SU-DHL-6 (cell line): ENCODE measurements around the gene PLIN3.

Experiments
- H2AFZ ChIP-seq: fragments of 200-600 bp; sonication (generic); 2 replicates; pipeline ENCODE4 v1.6.1; 2014; ENCODE audit warnings: low read depth, mild to moderate bottlenecking, moderate library complexity, mixed read lengths, antibody characterized with exemption, low read length; ENCODE audit not compliant: severe bottlenecking
- H3F3A ChIP-seq: fragments of 200-600 bp; shearing (Covaris generic); 2 replicates; pipeline ENCODE4 v1.6.0; 2016; ENCODE audit warnings: antibody characterized with exemption, mild to moderate bottlenecking; ENCODE audit not compliant: insufficient read depth
- H3K27ac ChIP-seq: fragments of 200-600 bp; sonication (generic); 2 replicates; pipeline ENCODE4 v1.5.1; 2016; ENCODE audit warnings: low read depth, mild to moderate bottlenecking, low read length, moderate library complexity, mixed read lengths
- H3K27me3 ChIP-seq: fragments of 200-600 bp; sonication (generic), shearing (Covaris generic); 2 replicates; pipeline ENCODE4 v1.6.0; 2014; ENCODE audit warnings: mild to moderate bottlenecking, low read length
- H3K36me3 ChIP-seq: fragments of 200-600 bp; sonication (generic); 2 replicates; pipeline ENCODE4 v1.6.1; 2014; ENCODE audit warnings: mild to moderate bottlenecking, low read length, mixed read lengths
- H3K4me2 ChIP-seq: fragments of 300-600, 200-600 bp; shearing (Covaris generic), sonication (generic); 2 replicates; pipeline ENCODE4 v1.6.0; 2014; ENCODE audit warnings: low read length, low read depth, mild to moderate bottlenecking; ENCODE audit not compliant: poor library complexity, severe bottlenecking
- H3K4me3 ChIP-seq: fragments of 200-600 bp; sonication (generic); 2 replicates; pipeline ENCODE4 v1.5.1; 2014; ENCODE audit warnings: antibody characterized with exemption, low read length, mild to moderate bottlenecking, mixed read lengths; ENCODE audit not compliant: insufficient read depth, poor library complexity, severe bottlenecking
- H3K79me2 ChIP-seq: fragments of 200-600 bp; sonication (generic); 2 replicates; pipeline ENCODE4 v1.6.1; 2014; ENCODE audit warnings: mild to moderate bottlenecking, low read length, moderate library complexity; ENCODE audit not compliant: insufficient read depth
- H3K9ac ChIP-seq: fragments of 200-600 bp; sonication (generic); 2 replicates; pipeline ENCODE4 v1.7.0; 2014; ENCODE audit warnings: mild to moderate bottlenecking, low read length
- H3K9me2 ChIP-seq: fragments of 200-600 bp; sonication (generic); replicated peaks from 2 replicates; pipeline ENCODE4 v1.6.1; 2014; ENCODE audit warnings: low read length; ENCODE audit not compliant: insufficient read depth
- H3K9me3 ChIP-seq: fragments of 200-600 bp; sonication (generic); 2 replicates; pipeline ENCODE4 v1.6.1; 2014; ENCODE audit warnings: low read length, mixed read lengths; ENCODE audit not compliant: insufficient read depth
- H4K20me1 ChIP-seq: fragments of 200-600 bp; sonication (generic); 2 replicates; pipeline ENCODE4 v1.6.1; 2014; ENCODE audit warnings: low read depth, mild to moderate bottlenecking, antibody characterized with exemption, low read length, moderate library complexity, mixed read lengths
- EZH2phosphoT487 ChIP-seq: fragments of 200-600 bp; sonication (generic), shearing (Covaris generic); conservative IDR thresholded peaks from 2 replicates; pipeline ENCODE4 v1.6.1; 2018; ENCODE audit warnings: mild to moderate bottlenecking, antibody characterized with exemption, low read length, moderate library complexity, mixed read lengths
- TF ChIP-seq, protein P1 (sequence below): fragments of 200-600 bp; sonication (generic); IDR thresholded peaks from one replicate; pipeline ENCODE4 v1.5.1; 2017; ENCODE audit warnings: antibody characterized with exemption, mild to moderate bottlenecking, low read length, moderate library complexity; ENCODE audit not compliant: insufficient read depth, poor library complexity, severe bottlenecking

Gene PLIN3

DNA sequence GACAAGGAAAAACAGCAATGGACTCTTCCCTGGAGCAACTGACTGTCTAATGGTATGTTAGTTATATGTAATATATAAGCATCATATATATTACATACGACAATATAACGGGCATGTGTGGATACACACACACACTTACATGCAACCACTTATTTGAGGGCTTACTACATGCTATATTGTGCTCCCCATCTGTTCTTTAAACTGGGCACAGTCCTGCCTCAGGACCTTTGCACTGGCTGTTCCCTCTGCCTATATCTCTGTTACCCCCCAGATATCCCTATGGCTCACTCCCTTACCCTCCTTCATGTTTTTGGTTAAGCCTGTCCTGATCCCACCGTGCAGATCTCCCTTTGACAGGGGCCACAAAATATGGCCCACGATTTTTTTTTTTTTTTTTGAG is 46.2 kb downstream of the PLIN3 start:
- Histone ChIP-seq H3K79me2 (peaks cover 27% of the 10 kb centered on the region), H4K20me1 (no peaks in the 10 kb centered on the region), H3K9me3 (no peaks in the 10 kb centered on the region), H3K4me3 (no peak overlapping the region), H3K27ac (no peak overlapping the region), H3K36me3 (no peaks in the 10 kb centered on the region), H2AFZ (no peak overlapping the region), H3K27me3 (no peaks in the 10 kb centered on the region), H3K4me2 (no peak overlapping the region), H3K9me2 (no peaks in the 10 kb centered on the region), H3K9ac (no peak overlapping the region), H3F3A (peaks cover 4% of the 10 kb centered on the region; the same call in 1 of the 2 replicates)
- TF ChIP-seq, protein P1, sequence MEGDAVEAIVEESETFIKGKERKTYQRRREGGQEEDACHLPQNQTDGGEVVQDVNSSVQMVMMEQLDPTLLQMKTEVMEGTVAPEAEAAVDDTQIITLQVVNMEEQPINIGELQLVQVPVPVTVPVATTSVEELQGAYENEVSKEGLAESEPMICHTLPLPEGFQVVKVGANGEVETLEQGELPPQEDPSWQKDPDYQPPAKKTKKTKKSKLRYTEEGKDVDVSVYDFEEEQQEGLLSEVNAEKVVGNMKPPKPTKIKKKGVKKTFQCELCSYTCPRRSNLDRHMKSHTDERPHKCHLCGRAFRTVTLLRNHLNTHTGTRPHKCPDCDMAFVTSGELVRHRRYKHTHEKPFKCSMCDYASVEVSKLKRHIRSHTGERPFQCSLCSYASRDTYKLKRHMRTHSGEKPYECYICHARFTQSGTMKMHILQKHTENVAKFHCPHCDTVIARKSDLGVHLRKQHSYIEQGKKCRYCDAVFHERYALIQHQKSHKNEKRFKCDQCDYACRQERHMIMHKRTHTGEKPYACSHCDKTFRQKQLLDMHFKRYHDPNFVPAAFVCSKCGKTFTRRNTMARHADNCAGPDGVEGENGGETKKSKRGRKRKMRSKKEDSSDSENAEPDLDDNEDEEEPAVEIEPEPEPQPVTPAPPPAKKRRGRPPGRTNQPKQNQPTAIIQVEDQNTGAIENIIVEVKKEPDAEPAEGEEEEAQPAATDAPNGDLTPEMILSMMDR = no peak
- TF ChIP-seq EZH2phosphoT487 = no peak

DNA sequence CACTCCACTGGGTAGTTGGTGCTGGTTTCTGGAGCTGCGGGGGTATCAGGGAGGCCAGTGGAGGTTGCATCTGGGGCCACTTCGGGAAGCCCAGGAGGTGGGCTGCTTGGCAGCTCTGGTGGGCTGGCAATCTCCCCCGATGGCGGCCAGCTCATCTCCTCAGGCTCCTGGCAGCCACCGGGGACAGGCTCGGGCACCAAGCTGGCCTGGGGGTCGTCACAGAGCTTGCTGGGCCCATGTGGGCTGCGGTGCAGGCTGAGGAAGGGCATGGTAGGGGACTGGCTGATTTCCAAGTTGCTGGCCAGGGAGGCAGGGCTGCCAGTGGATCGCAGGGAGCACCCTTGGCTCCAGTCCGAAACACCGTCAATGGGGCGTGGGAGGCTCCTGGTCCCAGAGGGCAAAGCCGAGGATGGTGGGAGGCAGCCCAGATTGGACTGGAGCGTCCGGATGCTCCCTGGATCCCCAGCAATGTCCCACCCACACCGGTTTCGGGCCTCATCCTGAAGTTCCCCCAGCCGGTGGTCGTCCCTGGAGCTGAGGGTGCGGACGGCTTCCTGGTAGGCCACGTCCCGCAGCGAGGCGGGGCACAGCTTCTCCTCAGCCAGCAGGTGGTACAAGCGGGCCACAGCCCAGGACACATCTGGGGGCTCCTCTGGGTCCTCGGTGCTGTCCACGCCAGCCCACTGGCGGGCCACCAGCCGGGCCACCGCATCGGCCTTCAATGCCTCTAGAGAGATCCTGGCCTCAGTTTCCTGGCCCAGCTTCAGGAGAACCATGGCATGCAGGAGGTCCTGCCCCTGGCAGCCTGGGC is 49.8 kb downstream of the PLIN3 start:
- H3F3A ChIP-seq = peaks cover 13% of the 10 kb centered on the region
- TF ChIP-seq, protein P1 = no peak
- TF ChIP-seq EZH2phosphoT487 = no peak
- H4K20me1 ChIP-seq = no peaks in the 10 kb centered on the region
- no peak overlapping the region for H2AFZ ChIP-seq
- no peaks in the 10 kb centered on the region for H3K9me3 ChIP-seq
- no peak overlapping the region for H3K27ac ChIP-seq
- H3K4me3 ChIP-seq = no peak overlapping the region
- no peaks in the 10 kb centered on the region for H3K27me3 ChIP-seq
- H3K4me2 ChIP-seq = no peak overlapping the region
- H3K9ac ChIP-seq = no peak overlapping the region
- H3K9me2 ChIP-seq = no peaks in the 10 kb centered on the region
- no peaks in the 10 kb centered on the region for H3K36me3 ChIP-seq
- H3K79me2 ChIP-seq = peaks cover 4% of the 10 kb centered on the region; the same call in 1 of the 2 replicates

DNA sequence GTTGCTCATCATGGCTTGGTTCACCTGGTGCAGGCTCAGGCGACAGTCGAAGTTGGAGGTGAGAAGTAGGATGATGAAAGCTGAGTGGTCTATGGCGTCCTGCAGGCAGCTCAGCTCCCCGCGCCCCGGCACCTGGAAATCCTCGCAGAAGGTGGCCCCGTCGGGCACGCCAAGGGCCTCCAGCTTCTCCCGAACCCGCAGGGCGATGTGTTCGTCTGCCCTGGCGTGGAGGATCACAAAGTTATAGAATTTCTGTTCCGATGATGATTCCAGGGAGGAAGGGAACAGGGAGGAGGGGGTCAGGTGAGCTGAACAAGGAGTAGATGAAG is 50.6 kb downstream of the PLIN3 start:
- Histone ChIP-seq H3K4me2 (no peak overlapping the region), H3K9ac (no peak overlapping the region), H3K79me2 (no peaks in the 10 kb centered on the region), H3K27me3 (no peaks in the 10 kb centered on the region), H3F3A (peaks cover 11% of the 10 kb centered on the region), H3K9me3 (no peaks in the 10 kb centered on the region), H4K20me1 (no peaks in the 10 kb centered on the region), H3K27ac (no peak overlapping the region), H2AFZ (no peak overlapping the region), H3K9me2 (no peaks in the 10 kb centered on the region), H3K36me3 (no peaks in the 10 kb centered on the region), H3K4me3 (no peak overlapping the region)
- no peak for TF ChIP-seq EZH2phosphoT487
- TF ChIP-seq, protein P1 = no peak
